ENCODE data around the gene DUOXA2. TPM values are rescaled to one million over a fixed set of nuclear protein-coding genes. Genes with fewer than 3 reads are reported as not detected.
A peak's percentile ranks its signal among the peaks of the same experiment; 100 is the strongest.

The DUOXA2 gene
- total RNA-seq, 1 donor from 2014 or later, result not detected

GRCh38 chr15:45116006-45116481 is 1.9 kb downstream of the DUOXA2 start:
- Histone ChIP-seq H3K36me3 (ENCODE audit: control insufficient read depth, insufficient read depth, low read length) (peaks cover 5% of the 10 kb centered on the region), H3K27me3 (ENCODE audit: control insufficient read depth, insufficient read depth, low read length) (peaks cover 53% of the 10 kb centered on the region), H3K4me3 (ENCODE audit: low read depth, low read length) (no peak overlapping the region)
- FAIRE-seq (no peak), DNase-seq (ENCODE audit: low read depth) (no peak)
- no peak for TF ChIP-seq CTCF (IDR thresholded peaks at IDR 0.05; ENCODE audit: insufficient read depth, low read length, severe bottlenecking)

- Histone ChIP-seq H3K27me3 (ENCODE audit: control insufficient read depth, insufficient read depth, low read length) (peaks cover 52% of the 10 kb centered on the region), H3K36me3 (ENCODE audit: control insufficient read depth, insufficient read depth, low read length) (peaks cover 6% of the 10 kb centered on the region), H3K4me3 (ENCODE audit: low read depth, low read length) (no peak overlapping the region)
- TF ChIP-seq CTCF (IDR thresholded peaks at IDR 0.05; ENCODE audit: insufficient read depth, low read length, severe bottlenecking), result no peak
- DNase-seq (ENCODE audit: low read depth), result no peak
- no peak for FAIRE-seq
Observed at GRCh38 chr15:45116482-45117307, 2.6 kb downstream of the DUOXA2 start.

GRCh38 chr15:45117308-45118130 is 3.4 kb downstream of the DUOXA2 start:
- DNase-seq (ENCODE audit: low read depth), result no peak

GRCh38 chr15:45118131-45118588 is 4.0 kb downstream of the DUOXA2 start:
- Histone ChIP-seq H3K36me3 (ENCODE audit: control insufficient read depth, insufficient read depth, low read length) (peaks cover 6% of the 10 kb centered on the region), H3K27me3 (ENCODE audit: control insufficient read depth, insufficient read depth, low read length) (peaks cover 37% of the 10 kb centered on the region), H3K4me3 (ENCODE audit: low read depth, low read length) (no peak overlapping the region)
- DNase-seq (ENCODE audit: low read depth) (peak; percentile 77), FAIRE-seq (no peak)
- peak; percentile 99 for TF ChIP-seq CTCF (IDR thresholded peaks at IDR 0.05; ENCODE audit: insufficient read depth, low read length, severe bottlenecking)

More at GRCh38 chr15:45117308-45118130, 3.4 kb downstream of the DUOXA2 start:
- no peak overlapping the region for H3K4me3 ChIP-seq (ENCODE audit: low read depth, low read length)
- TF ChIP-seq CTCF (IDR thresholded peaks at IDR 0.05; ENCODE audit: insufficient read depth, low read length, severe bottlenecking), result no peak
- peaks cover 6% of the 10 kb centered on the region for H3K36me3 ChIP-seq (ENCODE audit: control insufficient read depth, insufficient read depth, low read length)
- no peak for FAIRE-seq
- peaks cover 44% of the 10 kb centered on the region for H3K27me3 ChIP-seq (ENCODE audit: control insufficient read depth, insufficient read depth, low read length)

- FAIRE-seq (no peak), DNase-seq (ENCODE audit: low read depth) (no peak)
- Histone ChIP-seq H3K27me3 (ENCODE audit: control insufficient read depth, insufficient read depth, low read length) (peaks cover 29% of the 10 kb centered on the region), H3K36me3 (ENCODE audit: control insufficient read depth, insufficient read depth, low read length) (peaks cover 6% of the 10 kb centered on the region), H3K4me3 (ENCODE audit: low read depth, low read length) (no peak overlapping the region)
- TF ChIP-seq CTCF (IDR thresholded peaks at IDR 0.05; ENCODE audit: insufficient read depth, low read length, severe bottlenecking), result no peak
Observed at GRCh38 chr15:45118996-45119395, 4.9 kb downstream of the DUOXA2 start.

All from bronchial epithelial cell (primary cell).